Endothelial cell of umbilical vein (primary cell): Measurements from ENCODE around the gene DLD. TPM values are rescaled to one million over a fixed set of nuclear protein-coding genes. Genes with fewer than 3 reads are reported as not detected.

ENCODE experiments used
- BruUV-seq: library from RNA; stranded (reverse); fragments of 400-500 nt; replicated peaks from 2 replicates; lab custom pipeline; 2021; lab: Mats Ljungman, UMichigan
- CTCF ChIA-PET: fragments of 300-600, 350-600 bp; sonication (Branson Sonifier 250); formaldehyde crosslinking; loops from one replicate; lab custom pipeline; 2021; ENCODE audit warnings: antibody characterized with exemption, inconsistent platforms; lab: Charles Lee
- POLR2A ChIA-PET: fragments of 300-600, 350-600 bp; sonication (Branson Sonifier 250); formaldehyde crosslinking; loops from one replicate; lab custom pipeline; 2021; ENCODE audit warnings: antibody characterized with exemption, inconsistent platforms; lab: Charles Lee
- DNase-seq: peaks from one replicate; pipeline ENCODE4 v3.0.0-alpha.2; 2011; ENCODE audit warnings: low read depth, low spot score
- FAIRE-seq: peaks from 2 replicates; lab custom pipeline; 2011; peaks lifted over from hg19 to GRCh38; lab: Jason Lieb, UNC
- H2AFZ ChIP-seq: 2 replicates; pipeline ENCODE4 v1.6.0; 2012; ENCODE audit warnings: low read depth, low read length, control low read depth, inconsistent platforms
- H3K27ac ChIP-seq: 2 replicates; pipeline ENCODE4 v1.5.1; 2011; ENCODE audit warnings: low read depth, mild to moderate bottlenecking, control low read depth, low read length, moderate library complexity; ENCODE audit not compliant: insufficient read depth
- H3K27me3 ChIP-seq, 2 experiments: 2 replicates each; pipeline versions ENCODE4 v1.6.0 to v1.6.1; 2011; ENCODE audit warnings: low read length in 2 of 2, mixed read lengths in 1 of 2; ENCODE audit not compliant: control insufficient read depth in 2 of 2, insufficient read depth in 2 of 2
- H3K36me3 ChIP-seq, 2 experiments: 2 replicates in 1 of 2; 3 replicates in 1 of 2; pipeline ENCODE4 v1.5.1; 2011; ENCODE audit warnings: low read length in 2 of 2, mild to moderate bottlenecking in 1 of 2, moderate library complexity in 1 of 2; ENCODE audit not compliant: control insufficient read depth in 2 of 2, insufficient read depth in 2 of 2; ENCODE audit errors: extremely low read depth in 1 of 2
- H3K4me1 ChIP-seq: 3 replicates; pipeline ENCODE4 v1.5.1; 2011; ENCODE audit warnings: mild to moderate bottlenecking, low read length; ENCODE audit not compliant: control insufficient read depth, insufficient read depth; ENCODE audit errors: extremely low read depth
- H3K4me2 ChIP-seq: 2 replicates; pipeline ENCODE4 v1.6.1; 2011; ENCODE audit warnings: low read length, control low read depth, mixed read lengths; ENCODE audit not compliant: insufficient read depth
- H3K4me3 ChIP-seq, 3 experiments: fragments of 200-600 bp in 1 of 3; sonication (generic), shearing (Covaris generic) in 1 of 3; replicated peaks in 1 of 3; 2 replicates each; pipeline ENCODE4 v1.5.1; 2011 to 2016; ENCODE audit warnings: control low read depth in 3 of 3, low read length in 3 of 3, mild to moderate bottlenecking in 2 of 3, inconsistent platforms in 1 of 3, low read depth in 1 of 3, moderate library complexity in 1 of 3; ENCODE audit not compliant: insufficient read depth in 1 of 3
- H3K79me2 ChIP-seq: 2 replicates; pipeline ENCODE4 v1.6.0; 2012; ENCODE audit warnings: low read length, inconsistent platforms; ENCODE audit not compliant: control insufficient read depth, insufficient read depth
- H3K9ac ChIP-seq: replicated peaks from 2 replicates; pipeline ENCODE3; 2011; ENCODE audit warnings: low read length, control low read depth; ENCODE audit not compliant: insufficient read depth; ENCODE audit errors: extremely low read depth
- H3K9me1 ChIP-seq: replicated peaks from 3 replicates; pipeline ENCODE4 v1.6.0; 2011; ENCODE audit warnings: mild to moderate bottlenecking, low read length; ENCODE audit not compliant: control insufficient read depth, insufficient read depth; ENCODE audit errors: extremely low read depth
- H3K9me3 ChIP-seq: replicated peaks from 2 replicates; pipeline ENCODE4 v1.5.1; 2012; ENCODE audit warnings: low read length, inconsistent platforms; ENCODE audit not compliant: control insufficient read depth, insufficient read depth
- H4K20me1 ChIP-seq: replicated peaks from 2 replicates; pipeline ENCODE3; 2011; ENCODE audit warnings: mild to moderate bottlenecking, low read length; ENCODE audit not compliant: control insufficient read depth, insufficient read depth; ENCODE audit errors: extremely low read depth
- EZH2 ChIP-seq: IDR thresholded peaks from 2 replicates; pipeline ENCODE4 v1.6.1; 2012; ENCODE audit warnings: borderline replicate concordance, low read depth, mild to moderate bottlenecking, moderate library complexity, low read length, inconsistent platforms; ENCODE audit not compliant: severe bottlenecking
- FOS ChIP-seq: IDR thresholded peaks from 2 replicates; pipeline ENCODE4 v1.6.1; 2011; ENCODE audit warnings: mild to moderate bottlenecking, low read length, moderate library complexity, borderline replicate concordance; ENCODE audit not compliant: insufficient read depth
- GATA2 ChIP-seq: IDR thresholded peaks from 2 replicates; pipeline ENCODE4 v1.7.0; 2011; ENCODE audit warnings: low read depth, mild to moderate bottlenecking, moderate library complexity, mixed read lengths, low read length; ENCODE audit not compliant: insufficient read length, insufficient read depth
- JUN ChIP-seq: IDR thresholded peaks from 2 replicates; pipeline ENCODE4 v1.6.1; 2011; ENCODE audit warnings: borderline replicate concordance, low read depth; ENCODE audit not compliant: insufficient read length, insufficient read depth
- MYC ChIP-seq: IDR thresholded peaks from one replicate; pipeline ENCODE4 v1.6.1; 2011; ENCODE audit warnings: mild to moderate bottlenecking, low read depth, low read length
- POLR2A ChIP-seq: IDR thresholded peaks from 2 replicates; pipeline ENCODE4 v1.6.1; 2012; ENCODE audit warnings: low read depth, mild to moderate bottlenecking, control low read depth, low read length
- POLR2AphosphoS5 ChIP-seq: IDR thresholded peaks from 2 replicates; pipeline ENCODE4 v1.6.1; 2012; ENCODE audit warnings: low read depth, mild to moderate bottlenecking, control low read depth, low read length, moderate library complexity; ENCODE audit not compliant: insufficient read depth
- dilution Hi-C: fragments of 300-500 bp; cut with MboI; formaldehyde crosslinking; loops from one replicate; pipeline ENCODE4 v1.15.0; 2019; ENCODE audit warnings: low sequenced_read_pairs; ENCODE audit not compliant: extremely low pct_ligation_motif_present
- intact Hi-C: fragments of 100-400 bp; cut with micrococcal nuclease; formaldehyde crosslinking; loops from one replicate; pipeline ENCODE4 v1.10.0; 2022
- polyA plus RNA-seq, 4 experiments: library from polyadenylated mRNA; depleted of rRNA in 3 of 4; stranded (reverse) in 3 of 4; unstranded in 1 of 4; fragments of >200 nt; gene quantifications; 2 replicates each; pipeline versions ENCODE4 v1.2.1 to v1.2.3, GENCODE V29; 2011 to 2012; ENCODE audit warnings: missing spikeins in 1 of 4
- total RNA-seq: library from RNA; stranded (reverse); gene quantifications from 2 replicates; pipeline ENCODE4 v1.2.3, GENCODE V29; 2021
- TF ChIP-seq, protein P1 (sequence below): IDR thresholded peaks from 2 replicates; pipeline ENCODE4 v1.6.1; 2011; ENCODE audit not compliant: insufficient read depth, insufficient read length
- TF ChIP-seq, protein P2 (sequence below), 2 donors: IDR thresholded peaks; 1 replicate in 1 of 2; 2 replicates in 1 of 2; pipeline ENCODE4 v1.5.1; 2011; ENCODE audit warnings: low read length in 2 of 2, mild to moderate bottlenecking in 2 of 2, moderate library complexity in 2 of 2, control low read depth in 1 of 2, inconsistent platforms in 1 of 2, low read depth in 1 of 2; ENCODE audit not compliant: insufficient read depth in 1 of 2; ENCODE audit errors: extremely low read depth in 1 of 2

The DLD gene
- total and polyA plus RNA-seq, 2 donors (not counting 3 experiments of a cell fraction or from before 2014, with no cell fraction given), result 61.7 to 95.0 TPM

DNA sequence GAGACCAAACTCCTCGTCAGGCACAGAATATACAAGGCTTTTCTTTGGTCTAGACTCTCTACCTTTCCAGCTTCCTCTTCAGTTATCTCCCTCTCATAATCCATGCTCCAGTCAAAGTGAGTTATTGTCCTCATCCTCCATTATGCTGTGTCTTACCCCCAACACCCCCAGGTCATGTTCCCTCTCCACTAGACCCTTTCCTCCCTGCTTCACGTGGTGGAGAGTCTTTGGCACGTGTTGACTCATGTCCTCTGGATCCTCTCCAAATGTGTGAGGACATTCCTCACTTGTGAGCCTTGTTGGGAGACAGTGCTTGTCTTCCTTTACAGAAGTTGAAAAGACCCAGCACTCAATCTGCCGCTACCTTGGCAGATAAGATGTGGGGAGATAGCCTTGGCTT is 36.0 kb upstream of the DLD start:
- Histone ChIP-seq H3K4me2 (no peak overlapping the region), H3K27ac (no peak overlapping the region), H2AFZ (no peak overlapping the region), H3K36me3 (no peaks in the 10 kb centered on the region), H3K4me1 (no peaks in the 10 kb centered on the region), H3K9me1 (no peaks in the 10 kb centered on the region), H3K9me3 (no peaks in the 10 kb centered on the region), H3K27me3 (peaks cover 3 to 8% of the 10 kb centered on the region in 2 experiments), H3K4me3 (no peak overlapping the region), H3K9ac (no peak overlapping the region), H4K20me1 (no peaks in the 10 kb centered on the region), H3K79me2 (no peaks in the 10 kb centered on the region)
- intact Hi-C loops (no loop called here), dilution Hi-C loops (no loop called here)
- DNase-seq (peak; percentile 24), FAIRE-seq (no peak)
- POLR2A ChIA-PET, result no interaction called here
- TF ChIP-seq FOS, result peak; percentile 30
- no peak for TF ChIP-seq POLR2A
- TF ChIP-seq POLR2AphosphoS5, result no peak
- CTCF ChIA-PET, result interaction anchor here (1.0 to 1.2 kb wide), 2 partner anchors 20 to 25 kb away, joined by 4 to 6 read pairs; no protein-coding TSS in a partner anchor
- no TSS peak for BruUV-seq

DNA sequence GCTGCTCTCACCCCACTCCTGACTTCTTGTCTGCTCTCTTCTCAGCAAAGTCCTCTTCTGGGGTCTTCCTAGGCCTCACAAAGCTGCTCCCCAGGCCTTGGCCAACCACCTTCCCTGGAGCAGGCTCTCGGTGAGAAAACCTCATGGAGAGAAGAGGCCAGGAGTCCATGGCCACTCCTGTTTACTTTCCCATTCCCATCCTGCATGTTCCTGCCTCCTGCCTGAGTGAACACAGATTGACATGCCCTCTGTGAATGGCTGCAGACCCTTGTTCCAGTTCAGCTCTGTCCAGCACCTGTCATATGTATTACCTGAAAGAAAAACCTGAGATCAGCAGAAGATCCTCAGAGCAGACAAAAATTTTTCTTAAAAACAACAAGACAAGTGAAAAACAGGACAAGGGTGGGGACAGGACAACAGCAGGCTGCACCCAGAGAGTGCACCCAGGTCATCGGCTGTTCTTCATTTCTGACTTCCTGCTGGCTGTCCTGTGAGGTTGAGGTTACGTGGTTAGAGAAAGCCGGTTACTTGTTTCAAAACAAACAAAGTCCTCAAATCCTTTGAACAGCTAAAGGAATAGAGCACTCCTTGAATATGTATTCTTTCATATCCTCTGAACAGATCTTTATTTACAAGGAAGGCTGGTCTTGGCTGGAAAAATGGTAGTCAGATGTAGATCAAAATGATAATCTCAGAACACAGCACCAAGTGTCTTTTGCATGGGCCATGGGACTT is 34.0 kb upstream of the DLD start:
- Histone ChIP-seq H3K9me3 (no peaks in the 10 kb centered on the region), H4K20me1 (no peaks in the 10 kb centered on the region), H3K9me1 (no peaks in the 10 kb centered on the region), H3K79me2 (no peaks in the 10 kb centered on the region), H3K4me3 (no peak overlapping the region), H3K27me3 (peaks cover 5 to 7% of the 10 kb centered on the region in 2 experiments), H3K27ac (no peak overlapping the region), H3K36me3 (no peaks in the 10 kb centered on the region), H3K9ac (no peak overlapping the region), H2AFZ (no peak overlapping the region), H3K4me1 (no peaks in the 10 kb centered on the region), H3K4me2 (no peak overlapping the region)
- no peak for FAIRE-seq
- no TSS peak for BruUV-seq
- DNase-seq, result no peak
- CTCF ChIA-PET, result interaction anchor here (1.1 to 2.0 kb wide), 2 partner anchors 18 to 22 kb away, joined by 3 to 7 read pairs; no protein-coding TSS in a partner anchor
- POLR2A ChIA-PET, result interaction anchor here (0.6 kb wide), 1 partner anchor 293 kb away, joined by 3 read pairs; no protein-coding TSS in a partner anchor
- dilution Hi-C loops (no loop called here), intact Hi-C loops (no loop called here)
- TF ChIP-seq, protein P1, sequence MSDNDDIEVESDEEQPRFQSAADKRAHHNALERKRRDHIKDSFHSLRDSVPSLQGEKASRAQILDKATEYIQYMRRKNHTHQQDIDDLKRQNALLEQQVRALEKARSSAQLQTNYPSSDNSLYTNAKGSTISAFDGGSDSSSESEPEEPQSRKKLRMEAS, result no peak
- TF ChIP-seq JUN, result no peak
- TF ChIP-seq FOS, result no peak
- TF ChIP-seq POLR2A, result no peak
- TF ChIP-seq EZH2, result no peak
- TF ChIP-seq POLR2AphosphoS5, result no peak
- no peak for TF ChIP-seq MYC
- TF ChIP-seq, protein P2, sequence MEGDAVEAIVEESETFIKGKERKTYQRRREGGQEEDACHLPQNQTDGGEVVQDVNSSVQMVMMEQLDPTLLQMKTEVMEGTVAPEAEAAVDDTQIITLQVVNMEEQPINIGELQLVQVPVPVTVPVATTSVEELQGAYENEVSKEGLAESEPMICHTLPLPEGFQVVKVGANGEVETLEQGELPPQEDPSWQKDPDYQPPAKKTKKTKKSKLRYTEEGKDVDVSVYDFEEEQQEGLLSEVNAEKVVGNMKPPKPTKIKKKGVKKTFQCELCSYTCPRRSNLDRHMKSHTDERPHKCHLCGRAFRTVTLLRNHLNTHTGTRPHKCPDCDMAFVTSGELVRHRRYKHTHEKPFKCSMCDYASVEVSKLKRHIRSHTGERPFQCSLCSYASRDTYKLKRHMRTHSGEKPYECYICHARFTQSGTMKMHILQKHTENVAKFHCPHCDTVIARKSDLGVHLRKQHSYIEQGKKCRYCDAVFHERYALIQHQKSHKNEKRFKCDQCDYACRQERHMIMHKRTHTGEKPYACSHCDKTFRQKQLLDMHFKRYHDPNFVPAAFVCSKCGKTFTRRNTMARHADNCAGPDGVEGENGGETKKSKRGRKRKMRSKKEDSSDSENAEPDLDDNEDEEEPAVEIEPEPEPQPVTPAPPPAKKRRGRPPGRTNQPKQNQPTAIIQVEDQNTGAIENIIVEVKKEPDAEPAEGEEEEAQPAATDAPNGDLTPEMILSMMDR (IDR thresholded peaks at IDR 0.05; ENCODE audit: extremely low read depth in 1 of 2, insufficient read depth in 1 of 2, low read depth in 1 of 2, low read length in 2 of 2), result no peak
- no peak for TF ChIP-seq GATA2
